Endodermal cell (in vitro differentiated cells): ENCODE measurements around the gene CALD1. TPM values are rescaled to one million over a fixed set of nuclear protein-coding genes. Genes with fewer than 3 reads are reported as not detected.

Experiments
- DNase-seq: peaks from one replicate; pipeline ENCODE4 v3.0.0-alpha.2; 2017
- H3K27ac ChIP-seq: 2 replicates; pipeline ENCODE4 v1.5.1; 2013; ENCODE audit warnings: mild to moderate bottlenecking, low read depth, low read length, moderate library complexity
- H3K27me3 ChIP-seq: 2 replicates; pipeline ENCODE4 v1.6.1; 2013; ENCODE audit warnings: mild to moderate bottlenecking, low read length, moderate library complexity; ENCODE audit not compliant: insufficient read depth, control insufficient read depth, poor library complexity, severe bottlenecking
- H3K36me3 ChIP-seq: 2 replicates; pipeline ENCODE4 v1.7.0; 2013; ENCODE audit warnings: mild to moderate bottlenecking, low read length, moderate library complexity; ENCODE audit not compliant: control insufficient read depth, insufficient read depth
- H3K4me1 ChIP-seq: one replicate; pipeline ENCODE4 v1.7.0; 2013; ENCODE audit warnings: low read length; ENCODE audit not compliant: control insufficient read depth, insufficient read depth
- H3K4me3 ChIP-seq: 2 replicates; pipeline ENCODE4 v1.5.1; 2013; ENCODE audit warnings: mild to moderate bottlenecking, low read length, moderate library complexity
- H3K9ac ChIP-seq: 2 replicates; pipeline ENCODE4 v1.6.1; 2013; ENCODE audit warnings: mild to moderate bottlenecking, low read length, moderate library complexity; ENCODE audit not compliant: poor library complexity, severe bottlenecking; ENCODE audit errors: extremely low read depth
- H3K9me3 ChIP-seq: 2 replicates; pipeline ENCODE4 v1.6.1; 2013; ENCODE audit warnings: mild to moderate bottlenecking, low read length, moderate library complexity; ENCODE audit not compliant: control insufficient read depth
- H3K27ac Mint-ChIP-seq: 2 replicates; pipeline ENCODE4 v1.8.0; 2020; ENCODE audit warnings: mixed read lengths
- H3K27me3 Mint-ChIP-seq: 2 replicates; pipeline ENCODE4 v1.8.0; 2021; ENCODE audit warnings: mild to moderate bottlenecking, mixed read lengths; ENCODE audit not compliant: insufficient read depth
- H3K36me3 Mint-ChIP-seq: 2 replicates; pipeline ENCODE4 v1.8.0; 2020; ENCODE audit warnings: low read depth, mixed read lengths
- H3K4me1 Mint-ChIP-seq: 2 replicates; pipeline ENCODE4 v1.8.0; 2020; ENCODE audit warnings: mixed read lengths
- H3K4me3 Mint-ChIP-seq: 2 replicates; pipeline ENCODE4 v1.8.0; 2020; ENCODE audit warnings: mild to moderate bottlenecking, moderate library complexity, mixed read lengths
- H3K9me3 Mint-ChIP-seq: 2 replicates; pipeline ENCODE4 v1.8.0; 2020; ENCODE audit warnings: mild to moderate bottlenecking, mixed read lengths
- WGBS, 2 experiments: methylation state at CpG; one replicate each; pipeline versions ENCODE4 v1.1.5 to v1.1.7; 2013; ENCODE audit warnings: missing lambda C conversion rate in 2 of 2, mixed read lengths in 1 of 2; ENCODE audit not compliant: insufficient coverage in 1 of 2, insufficient read length in 1 of 2; 5-methylcytosine and 5-hydroxymethylcytosine counted together
- total RNA-seq, 2 donors: library from RNA; stranded (reverse); fragmentation: NEBNext Ultra II Directional in 1 of 2; extraction: Animal tissue kit (Norgen Biotek cat#: 25700) in 1 of 2; gene quantifications; 2 replicates in 1 of 2; 3 replicates in 1 of 2; pipeline ENCODE4 v1.2.1, GENCODE V29; 2021
- TF ChIP-seq, protein P1 (sequence below): fragments of 200-600 bp; sonication (generic); conservative IDR thresholded peaks from 2 replicates; pipeline ENCODE4 v1.5.0; 2021; ENCODE audit warnings: antibody characterized with exemption, mild to moderate bottlenecking

CALD1 gene
- total RNA-seq, 2 donors from 2014 or later, result 111 to 132 TPM

DNA sequence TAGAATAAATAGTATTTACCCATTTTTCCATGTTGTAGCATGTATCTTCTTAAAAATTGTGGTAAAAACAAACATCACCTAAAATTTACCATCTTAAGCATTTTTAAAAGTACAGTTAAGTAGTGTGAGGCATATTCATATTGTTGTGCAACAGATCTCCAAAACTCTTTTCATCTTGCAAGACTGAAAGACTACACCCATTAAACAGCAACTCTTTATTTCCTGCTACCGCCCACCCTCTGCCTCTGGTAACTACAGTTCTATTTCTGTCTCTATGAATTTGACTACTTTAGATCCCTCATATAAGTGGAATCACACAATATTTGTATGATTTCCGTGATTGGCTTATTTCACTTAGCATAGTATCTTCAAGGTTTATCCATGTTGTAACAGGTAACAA is 166.8 kb downstream of the CALD1 start:
- no peaks in the 10 kb centered on the region for H3K9me3 Mint-ChIP-seq
- Histone ChIP-seq H3K4me3 (no peak overlapping the region), H3K4me1 (peaks cover 9% of the 10 kb centered on the region), H3K9me3 (no peaks in the 10 kb centered on the region), H3K27ac (no peak overlapping the region), H3K9ac (no peak overlapping the region), H3K36me3 (peaks cover 60% of the 10 kb centered on the region), H3K27me3 (no peaks in the 10 kb centered on the region)
- H3K4me1 Mint-ChIP-seq, result peaks cover 19% of the 10 kb centered on the region
- H3K36me3 Mint-ChIP-seq, result peaks cover 52% of the 10 kb centered on the region
- H3K4me3 Mint-ChIP-seq, result no peak overlapping the region
- TF ChIP-seq, protein P1, sequence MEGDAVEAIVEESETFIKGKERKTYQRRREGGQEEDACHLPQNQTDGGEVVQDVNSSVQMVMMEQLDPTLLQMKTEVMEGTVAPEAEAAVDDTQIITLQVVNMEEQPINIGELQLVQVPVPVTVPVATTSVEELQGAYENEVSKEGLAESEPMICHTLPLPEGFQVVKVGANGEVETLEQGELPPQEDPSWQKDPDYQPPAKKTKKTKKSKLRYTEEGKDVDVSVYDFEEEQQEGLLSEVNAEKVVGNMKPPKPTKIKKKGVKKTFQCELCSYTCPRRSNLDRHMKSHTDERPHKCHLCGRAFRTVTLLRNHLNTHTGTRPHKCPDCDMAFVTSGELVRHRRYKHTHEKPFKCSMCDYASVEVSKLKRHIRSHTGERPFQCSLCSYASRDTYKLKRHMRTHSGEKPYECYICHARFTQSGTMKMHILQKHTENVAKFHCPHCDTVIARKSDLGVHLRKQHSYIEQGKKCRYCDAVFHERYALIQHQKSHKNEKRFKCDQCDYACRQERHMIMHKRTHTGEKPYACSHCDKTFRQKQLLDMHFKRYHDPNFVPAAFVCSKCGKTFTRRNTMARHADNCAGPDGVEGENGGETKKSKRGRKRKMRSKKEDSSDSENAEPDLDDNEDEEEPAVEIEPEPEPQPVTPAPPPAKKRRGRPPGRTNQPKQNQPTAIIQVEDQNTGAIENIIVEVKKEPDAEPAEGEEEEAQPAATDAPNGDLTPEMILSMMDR, result no peak
- DNase-seq, result no peak
- H3K27me3 Mint-ChIP-seq, result no peaks in the 10 kb centered on the region
- no peak overlapping the region for H3K27ac Mint-ChIP-seq
- 92 to 94% methylated on average over 2 of the region's 2 CpGs for WGBS, 2 experiments

DNA sequence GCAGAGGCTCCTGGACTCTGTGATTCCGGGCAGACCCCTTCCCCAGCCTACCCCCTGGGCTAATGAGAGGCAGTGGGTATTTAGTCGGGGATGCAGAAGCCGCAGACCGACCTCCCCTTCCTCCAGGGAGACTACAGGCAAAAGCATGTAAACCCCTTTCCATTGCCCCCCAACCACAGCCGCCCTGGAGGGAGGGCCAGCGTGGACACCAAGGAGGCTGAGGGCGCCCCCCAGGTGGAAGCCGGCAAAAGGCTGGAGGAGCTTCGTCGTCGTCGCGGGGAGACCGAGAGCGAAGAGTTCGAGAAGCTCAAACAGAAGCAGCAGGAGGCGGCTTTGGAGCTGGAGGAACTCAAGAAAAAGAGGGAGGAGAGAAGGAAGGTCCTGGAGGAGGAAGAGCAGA is 167.9 kb downstream of the CALD1 start:
- peaks cover 71% of the 10 kb centered on the region for H3K36me3 ChIP-seq
- no peak overlapping the region for H3K27ac Mint-ChIP-seq
- H3K4me1 ChIP-seq, result no peaks in the 10 kb centered on the region
- H3K36me3 Mint-ChIP-seq, result peaks cover 60% of the 10 kb centered on the region
- no peaks in the 10 kb centered on the region for H3K27me3 Mint-ChIP-seq
- no peak overlapping the region for H3K27ac ChIP-seq
- no peak for DNase-seq
- no peak overlapping the region for H3K4me3 ChIP-seq
- no peak overlapping the region for H3K9ac ChIP-seq
- H3K27me3 ChIP-seq, result no peaks in the 10 kb centered on the region
- H3K4me1 Mint-ChIP-seq, result peaks cover 9% of the 10 kb centered on the region
- no peaks in the 10 kb centered on the region for H3K9me3 Mint-ChIP-seq
- 97 to 98% methylated on average over 6 to 17 of the region's 17 CpGs for WGBS, 2 experiments
- H3K9me3 ChIP-seq, result no peaks in the 10 kb centered on the region
- TF ChIP-seq, protein P1, result no peak
- no peak overlapping the region for H3K4me3 Mint-ChIP-seq

DNA sequence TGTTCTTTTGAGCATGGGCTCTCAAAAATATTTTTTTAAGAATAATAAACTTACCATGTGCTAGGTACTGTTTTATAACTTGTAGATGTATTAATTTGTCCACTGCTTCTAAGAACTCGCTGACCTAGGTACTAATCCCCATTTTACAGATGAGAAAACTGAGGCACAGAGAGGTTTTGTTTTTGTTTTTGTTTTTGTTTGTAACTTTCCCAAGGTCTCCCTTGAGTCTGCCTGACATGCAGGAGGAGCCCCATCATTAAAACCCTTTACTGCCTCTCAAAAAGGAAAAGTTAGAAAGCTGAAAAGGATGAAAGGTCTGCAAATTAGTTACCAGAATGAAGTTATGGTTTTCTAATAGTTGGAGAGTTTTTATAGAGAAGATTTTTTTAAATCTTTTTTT is 168.4 kb downstream of the CALD1 start:
- H3K4me1 Mint-ChIP-seq, result peaks cover 5% of the 10 kb centered on the region

More for the DNA sequence above, 168.4 kb downstream of the CALD1 start:
- Mint-ChIP-seq H3K27me3 (no peaks in the 10 kb centered on the region), H3K36me3 (peaks cover 65% of the 10 kb centered on the region), H3K9me3 (no peaks in the 10 kb centered on the region), H3K4me3 (no peak overlapping the region), H3K27ac (no peak overlapping the region)
- H3K36me3 ChIP-seq, result peaks cover 76% of the 10 kb centered on the region
- DNase-seq, result no peak
- no peak overlapping the region for H3K27ac ChIP-seq
- TF ChIP-seq, protein P1, result no peak
- H3K9ac ChIP-seq, result no peak overlapping the region
- H3K4me3 ChIP-seq, result no peak overlapping the region
- WGBS, 2 experiments, result 93 to 100% methylated on average over 1 of the region's 1 CpG
- H3K27me3 ChIP-seq, result no peaks in the 10 kb centered on the region
- no peaks in the 10 kb centered on the region for H3K9me3 ChIP-seq
- no peaks in the 10 kb centered on the region for H3K4me1 ChIP-seq
